ENCODE measurements around the gene SUN2.

SUN2 gene

GRCh38 chr22:38733724-38734381 is 21.9 kb downstream of the SUN2 start:
- no peak for DNase-seq (ENCODE audit: low read depth)

- no peak for DNase-seq (ENCODE audit: low read depth)
Measured at GRCh38 chr22:38733329-38733723, 22.5 kb downstream of the SUN2 start.

GRCh38 chr22:38732251-38732815 is 23.5 kb downstream of the SUN2 start:
- no peak for DNase-seq (ENCODE audit: low read depth)

- DNase-seq (ENCODE audit: low read depth): no peak
Measured at GRCh38 chr22:38731703-38732161, 24.1 kb downstream of the SUN2 start.

- no peak for DNase-seq (ENCODE audit: low read depth)
Measured at GRCh38 chr22:38730411-38730871, 25.4 kb downstream of the SUN2 start.

- no peak for DNase-seq (ENCODE audit: low read depth)
Measured at GRCh38 chr22:38729946-38730345, 25.9 kb downstream of the SUN2 start.

- no peak for DNase-seq (ENCODE audit: low read depth)
Measured at GRCh38 chr22:38728871-38729796, 26.7 kb downstream of the SUN2 start.

- DNase-seq (ENCODE audit: low read depth): no peak
Measured at GRCh38 chr22:38727530-38728451, 28.0 kb downstream of the SUN2 start.

GRCh38 chr22:38727123-38727522 is 28.7 kb downstream of the SUN2 start:
- DNase-seq (ENCODE audit: low read depth): no peak

GRCh38 chr22:38725900-38726655 is 29.7 kb downstream of the SUN2 start:
- no peak for DNase-seq (ENCODE audit: low read depth)

- DNase-seq (ENCODE audit: low read depth): no peak
Measured at GRCh38 chr22:38724926-38725571, 30.7 kb downstream of the SUN2 start.

- no peak for DNase-seq (ENCODE audit: low read depth)
Measured at GRCh38 chr22:38724176-38724575, 31.6 kb downstream of the SUN2 start.

- no peak for DNase-seq (ENCODE audit: low read depth)
Measured at GRCh38 chr22:38721551-38721950, 34.2 kb downstream of the SUN2 start.

GRCh38 chr22:38720350-38720749 is 35.4 kb downstream of the SUN2 start:
- DNase-seq (ENCODE audit: low read depth): no peak

- no peak for DNase-seq (ENCODE audit: low read depth)
Measured at GRCh38 chr22:38719196-38719595, 36.6 kb downstream of the SUN2 start.

- no peak for DNase-seq (ENCODE audit: low read depth)
Measured at GRCh38 chr22:38718414-38718813, 37.4 kb downstream of the SUN2 start.

GRCh38 chr22:38717244-38717643 is 38.6 kb downstream of the SUN2 start:
- no peak for DNase-seq (ENCODE audit: low read depth)

- no peak for DNase-seq (ENCODE audit: low read depth)
Measured at GRCh38 chr22:38716826-38717225, 39.0 kb downstream of the SUN2 start.

GRCh38 chr22:38716271-38716670 is 39.5 kb downstream of the SUN2 start:
- DNase-seq (ENCODE audit: low read depth): no peak

GRCh38 chr22:38715852-38716251 is 39.9 kb downstream of the SUN2 start:
- DNase-seq (ENCODE audit: low read depth): no peak

Data from fibroblast of the conjunctiva (primary cell).